ENCODE data around the gene LYRM2.
A peak's percentile ranks its signal among the peaks of the same experiment; 100 is the strongest.

The LYRM2 gene

DNA sequence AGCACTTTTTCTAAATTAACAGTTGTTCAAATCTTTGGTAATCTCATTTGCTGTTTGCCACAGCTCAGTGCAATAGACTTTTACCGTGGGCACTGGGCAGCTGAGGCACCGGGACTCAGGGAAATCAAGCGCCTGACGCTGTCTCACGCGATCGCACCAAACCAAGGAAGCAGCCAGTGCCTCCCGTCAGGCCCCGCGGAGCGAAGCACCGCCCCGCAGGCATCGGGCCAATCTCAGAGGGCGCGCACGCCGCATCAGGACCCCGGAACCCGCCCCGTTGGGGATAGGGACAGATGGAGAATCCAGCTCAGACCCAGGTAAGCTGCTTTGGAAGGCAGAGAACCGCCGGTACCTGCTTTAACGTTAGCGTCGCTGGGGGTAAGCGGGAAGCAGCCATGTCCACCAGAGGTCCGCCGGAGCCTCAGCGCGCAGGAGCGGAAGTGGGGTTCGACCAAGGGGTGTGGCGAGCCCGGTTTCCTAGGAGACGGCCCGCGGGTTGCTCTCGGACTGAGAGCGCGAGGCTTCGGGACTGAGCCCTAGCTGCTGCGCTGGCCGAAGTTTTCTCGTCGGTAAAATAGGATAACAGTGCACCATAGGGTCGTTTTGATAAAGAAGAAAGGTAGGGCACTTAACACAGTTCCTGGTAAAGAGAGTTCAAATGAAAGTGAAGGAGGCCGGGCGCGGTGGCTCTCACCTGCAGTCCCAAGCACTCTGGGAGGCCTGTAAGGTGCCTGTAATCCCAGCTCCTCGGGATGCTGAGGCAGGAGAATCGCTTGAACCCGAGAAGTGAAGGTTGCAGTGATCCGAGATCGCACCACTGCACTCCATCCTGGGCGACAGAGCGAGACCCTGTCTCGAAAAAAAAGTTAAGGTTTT lies at the start of gene LYRM2:
Gene LYRM2, minus strand, starts transcription at position 428 of the 876 bp plus-strand sequence. Its CDS starts 31 bp downstream, at position 397.
- peak; percentile 82 for DNase-seq (ENCODE audit: low read depth)

- DNase-seq (ENCODE audit: low read depth) = no peak
These were observed 49.8 kb upstream of the LYRM2 start for GRCh38 chr6:89688328-89688727.

DNA sequence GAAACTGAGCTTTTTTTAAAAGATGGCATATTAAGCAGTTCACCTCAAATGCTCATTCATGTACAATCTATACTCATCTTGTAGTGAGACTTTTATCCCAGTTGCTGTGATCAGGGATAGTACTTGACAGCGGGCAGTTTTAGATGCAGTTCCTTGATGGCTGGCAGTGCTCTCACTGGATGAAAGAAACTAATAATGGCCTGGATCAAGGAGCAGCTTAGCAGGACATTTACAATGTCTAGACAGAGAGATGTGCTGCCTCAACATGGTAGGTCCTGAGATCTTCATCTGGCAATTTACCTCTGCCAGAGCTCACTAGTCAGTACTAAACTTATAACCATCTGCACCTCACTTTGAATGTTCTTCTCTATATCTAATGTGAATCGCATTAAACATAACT lies 46.8 kb upstream of the LYRM2 start:
- DNase-seq (ENCODE audit: low read depth) = no peak

DNA sequence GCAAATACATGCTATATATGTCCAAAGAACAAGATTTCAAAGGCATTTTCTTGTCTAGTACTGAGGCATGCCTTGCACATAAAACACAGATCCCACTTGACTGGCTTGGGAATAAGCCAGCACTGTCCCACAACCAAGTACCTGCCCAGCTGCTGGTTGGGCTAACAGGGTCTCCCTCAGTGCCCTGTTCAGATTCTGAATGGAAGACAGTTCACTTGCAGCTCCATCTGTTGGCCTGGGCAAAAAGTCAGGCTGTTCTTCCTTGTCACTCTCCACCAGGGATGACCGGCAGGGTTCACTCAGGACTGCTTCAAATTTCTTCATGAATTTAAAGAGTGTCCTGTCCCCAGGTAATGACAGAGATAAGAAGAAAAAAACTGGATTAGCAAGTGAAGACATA lies 44.4 kb upstream of the LYRM2 start:
- no peak for DNase-seq (ENCODE audit: low read depth)

- DNase-seq (ENCODE audit: low read depth) = no peak
These were observed 43.5 kb upstream of the LYRM2 start for GRCh38 chr6:89681983-89682564.

DNA sequence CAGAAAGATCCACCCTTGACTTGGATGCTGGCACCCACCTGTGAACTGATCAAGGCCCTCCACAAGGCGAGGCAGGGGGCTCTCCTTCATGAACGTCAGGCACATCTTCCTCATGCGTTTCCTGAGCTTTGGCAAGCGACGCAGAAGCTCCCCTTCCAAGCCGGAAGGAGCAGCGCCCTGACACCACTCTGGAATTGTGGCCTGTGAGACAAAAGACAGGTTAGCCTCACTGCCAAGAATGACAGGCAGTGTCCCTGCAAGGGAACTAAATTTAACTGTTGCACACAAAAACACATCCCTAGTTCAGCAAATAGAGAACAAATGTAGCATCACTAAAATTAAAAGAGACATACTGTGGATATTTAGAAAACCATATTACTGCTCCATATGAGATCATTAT lies 42.0 kb upstream of the LYRM2 start:
- no peak for DNase-seq (ENCODE audit: low read depth)

GRCh38 chr6:89680150-89680549 lies 41.6 kb upstream of the LYRM2 start:
- no peak for DNase-seq (ENCODE audit: low read depth)

GRCh38 chr6:89679215-89680120 lies 40.9 kb upstream of the LYRM2 start:
- DNase-seq (ENCODE audit: low read depth) = no peak

- no peak for DNase-seq (ENCODE audit: low read depth)
These were observed 40.0 kb upstream of the LYRM2 start for GRCh38 chr6:89678531-89678930.

DNA sequence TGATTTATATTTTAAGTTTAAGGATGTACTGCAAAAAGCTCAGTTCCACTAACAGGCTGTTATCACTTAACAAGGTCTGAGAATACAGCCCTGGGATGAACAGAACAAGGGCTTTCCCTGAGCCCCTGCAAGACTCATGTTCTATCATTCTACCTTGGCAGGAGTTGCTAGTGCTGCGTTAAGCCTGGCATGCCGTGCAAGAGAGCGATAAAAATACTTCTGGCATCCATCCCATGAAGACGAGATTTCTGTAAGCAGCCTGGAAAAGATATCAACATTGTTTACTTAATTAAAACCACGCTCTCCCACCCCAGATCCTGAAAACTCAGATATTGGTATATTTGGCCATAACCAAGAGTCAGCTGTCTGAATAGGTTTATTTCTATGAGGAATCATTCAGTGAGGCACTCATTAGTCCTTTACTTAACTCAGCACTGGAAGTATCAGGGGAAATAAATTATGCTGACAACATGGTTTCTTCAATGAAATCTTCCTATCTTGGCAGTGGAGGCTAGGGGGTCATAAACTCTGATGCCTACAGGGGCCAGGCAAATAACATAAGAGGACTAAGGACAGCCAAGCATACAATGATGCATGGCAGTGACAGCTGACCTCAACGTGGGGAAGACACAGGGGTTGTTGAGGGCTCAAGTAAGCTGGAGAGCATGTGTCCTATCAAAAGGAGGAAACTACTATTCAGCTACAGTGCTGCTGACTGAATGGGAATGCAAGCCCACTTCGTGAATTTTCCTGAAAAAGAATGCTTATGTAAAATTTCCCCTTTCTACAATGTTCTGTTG lies 37.6 kb upstream of the LYRM2 start:
- no peak for DNase-seq (ENCODE audit: low read depth)

- DNase-seq (ENCODE audit: low read depth) = no peak
These were observed 32.5 kb upstream of the LYRM2 start for GRCh38 chr6:89670935-89671565.

- no peak for DNase-seq (ENCODE audit: low read depth)
These were observed 30.5 kb upstream of the LYRM2 start for GRCh38 chr6:89669002-89669401.

- no peak for DNase-seq (ENCODE audit: low read depth)
These were observed 29.5 kb upstream of the LYRM2 start for GRCh38 chr6:89667872-89668556.

GRCh38 chr6:89662659-89663223 lies 24.2 kb upstream of the LYRM2 start:
- DNase-seq (ENCODE audit: low read depth) = no peak

DNA sequence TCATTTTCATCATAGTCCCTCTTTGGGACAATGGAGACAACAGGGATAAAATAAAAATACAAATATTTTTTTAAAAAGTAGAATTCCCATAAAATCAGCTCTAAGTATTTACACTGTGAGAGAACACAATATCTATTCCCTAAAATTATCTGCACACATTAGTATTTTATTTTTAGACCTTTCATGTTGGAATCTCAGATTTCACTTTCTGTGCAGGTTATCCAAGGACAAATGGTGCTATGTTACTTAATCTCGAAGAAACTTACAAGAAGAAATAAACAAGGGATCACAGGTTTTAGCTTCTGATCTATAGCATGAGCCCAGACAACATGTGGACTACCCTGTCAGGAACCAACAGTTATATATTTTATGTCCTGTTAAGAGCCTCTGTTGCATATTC lies 23.0 kb upstream of the LYRM2 start:
- DNase-seq (ENCODE audit: low read depth) = no peak

GRCh38 chr6:89660981-89661380 lies 22.4 kb upstream of the LYRM2 start:
- no peak for DNase-seq (ENCODE audit: low read depth)

GRCh38 chr6:89657445-89658158 lies 19.1 kb upstream of the LYRM2 start:
- DNase-seq (ENCODE audit: low read depth) = no peak

DNA sequence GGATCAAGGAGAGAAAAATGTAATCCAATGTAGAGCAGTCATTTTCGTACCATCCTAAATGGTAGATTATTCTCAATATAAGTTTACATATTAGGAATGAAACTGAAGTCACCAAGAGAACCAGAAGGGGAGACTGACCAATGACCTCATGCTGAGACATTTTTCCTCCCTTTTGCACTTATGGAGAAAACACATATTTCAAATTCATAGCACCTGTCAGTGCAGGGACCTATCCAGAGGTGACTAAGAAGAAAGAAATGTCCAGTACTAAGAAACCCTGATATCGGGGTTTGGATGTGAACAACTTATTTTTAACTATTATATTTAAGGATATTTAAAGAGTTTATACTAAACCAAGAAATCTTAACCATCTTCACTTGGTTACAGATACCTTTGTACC lies 16.6 kb upstream of the LYRM2 start:
- DNase-seq (ENCODE audit: low read depth) = no peak

DNA sequence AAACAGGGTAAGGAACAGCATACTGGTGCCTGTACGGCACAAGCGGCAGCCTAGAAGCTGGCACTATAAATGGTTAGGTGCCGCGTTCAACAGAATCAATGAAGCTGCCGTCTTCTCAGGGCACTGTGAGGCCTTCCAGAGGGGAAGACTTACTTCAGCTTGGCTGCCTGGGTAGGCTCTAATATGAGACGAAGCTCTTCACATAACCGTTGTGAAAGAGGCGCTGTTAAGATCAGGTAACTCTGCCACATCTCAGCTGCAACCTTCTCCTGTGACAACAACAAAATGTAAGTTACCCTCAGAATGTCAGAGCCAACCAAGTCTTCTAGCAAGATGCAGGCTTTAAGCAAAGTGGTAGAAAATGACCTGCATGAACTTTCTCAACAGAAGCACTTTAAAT lies 12.0 kb upstream of the LYRM2 start:
- DNase-seq (ENCODE audit: low read depth) = no peak

DNA sequence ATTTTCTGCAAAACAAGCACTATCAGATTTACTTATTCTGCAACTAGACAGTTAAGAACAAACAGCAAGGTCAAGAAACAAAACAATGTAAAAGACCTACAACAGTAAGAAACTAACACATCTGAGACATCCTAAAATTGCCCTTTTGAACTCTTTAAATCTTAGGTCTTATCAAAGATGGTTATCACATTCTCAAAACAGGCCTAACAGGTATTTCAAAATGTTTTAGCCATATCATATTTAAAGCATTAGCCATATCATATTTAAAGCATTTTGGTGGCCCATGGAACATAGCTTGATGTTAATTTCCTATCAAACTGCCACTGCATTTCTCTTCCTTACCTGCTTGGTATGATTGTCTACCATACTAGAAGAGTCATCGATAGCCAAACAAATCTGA lies 11.1 kb upstream of the LYRM2 start:
- no peak for DNase-seq (ENCODE audit: low read depth)

All from stimulated activated CD8-positive, alpha-beta memory T cell treated with anti-CD3 and anti-CD28 coated beads, Interleukin-15, amount 100 ng/mL, for 24 hours (primary cell).